ENCODE measurements around the gene NAT9. TPM values are rescaled to one million over a fixed set of nuclear protein-coding genes. Genes with fewer than 3 reads are reported as not detected.
A peak's percentile ranks its signal among the peaks of the same experiment; 100 is the strongest.

The NAT9 gene
- total RNA-seq, 1 donor from 2014 or later: 21.1 TPM

DNA sequence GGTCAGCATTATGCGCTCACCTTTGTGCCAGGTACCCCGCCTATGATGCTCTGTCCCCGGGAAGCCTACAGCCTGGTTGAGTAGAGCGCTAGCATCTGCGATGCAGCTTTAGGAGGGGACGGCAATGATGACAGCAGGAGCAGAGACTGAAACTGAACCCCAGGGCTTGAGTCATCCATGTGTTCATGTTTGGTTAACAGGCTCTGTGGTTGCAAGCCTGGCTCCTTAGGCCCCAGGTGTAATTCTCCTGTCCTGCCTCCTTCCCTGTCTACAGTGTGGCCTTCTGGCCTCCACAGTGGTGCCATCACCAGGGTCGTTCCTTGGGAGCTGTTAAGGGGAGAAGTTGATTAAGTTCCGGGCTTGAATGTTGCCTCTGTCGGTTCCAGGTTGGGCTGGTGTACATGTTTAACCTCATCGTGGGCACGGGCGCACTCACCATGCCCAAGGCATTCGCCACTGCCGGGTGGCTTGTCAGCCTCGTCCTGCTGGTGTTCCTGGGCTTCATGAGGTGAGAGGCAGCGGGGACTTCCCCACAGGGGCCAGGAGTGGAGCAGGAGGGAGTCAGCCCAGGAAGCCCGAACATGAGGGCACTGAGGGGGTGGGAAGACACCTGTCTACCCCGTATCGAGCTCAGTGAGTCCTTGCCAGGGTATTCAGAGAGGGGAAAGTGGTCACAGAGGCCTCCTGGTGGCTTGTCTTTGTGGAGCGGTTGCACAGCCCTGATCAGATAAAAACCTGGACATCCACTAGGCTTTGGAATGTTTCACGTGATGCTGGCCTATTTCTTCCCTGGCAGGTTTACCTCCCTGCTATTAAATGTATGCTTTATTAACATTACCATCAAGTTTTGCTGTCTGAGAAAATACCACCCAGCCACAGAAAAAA is 9.2 kb upstream of the NAT9 start:
- intact Hi-C loops (cut with micrococcal nuclease): no loop called here
- DNase-seq (no peak), ATAC-seq (no peak)

DNA sequence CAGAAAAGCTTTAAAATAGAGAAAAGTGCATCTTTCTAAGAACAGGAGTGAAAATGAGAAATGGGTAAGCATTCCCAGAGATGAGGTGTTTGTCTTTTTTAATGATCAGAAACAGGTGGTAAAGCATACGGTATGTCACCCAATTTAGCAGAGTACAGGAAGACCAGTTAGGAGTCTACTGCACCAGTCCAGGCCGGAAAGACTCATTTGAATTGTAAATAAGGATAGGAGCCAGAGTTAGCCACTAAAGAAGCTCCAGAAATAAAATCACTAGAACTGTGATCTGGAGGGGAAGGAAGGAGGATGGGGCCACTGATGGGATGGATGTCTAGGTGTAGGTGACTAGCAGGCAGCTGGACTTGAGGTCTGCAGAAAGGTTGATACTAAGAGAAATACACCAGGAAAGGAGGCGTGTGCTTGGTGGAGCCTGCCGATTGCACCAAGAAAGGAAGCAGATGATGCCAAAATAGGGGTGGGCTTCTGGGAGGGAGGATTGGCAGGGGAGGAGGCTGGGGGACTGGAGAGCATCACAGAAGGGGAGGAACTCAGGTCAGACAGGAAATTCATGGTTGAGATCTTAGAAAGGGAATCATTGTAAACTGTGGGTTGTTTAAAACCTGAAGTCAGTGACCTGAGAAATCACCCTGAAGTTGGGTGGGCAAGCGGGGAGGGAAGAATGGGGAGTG is 8.1 kb upstream of the NAT9 start:
- intact Hi-C loops (cut with micrococcal nuclease): no loop called here
- DNase-seq: no peak
- ATAC-seq: no peak

DNA sequence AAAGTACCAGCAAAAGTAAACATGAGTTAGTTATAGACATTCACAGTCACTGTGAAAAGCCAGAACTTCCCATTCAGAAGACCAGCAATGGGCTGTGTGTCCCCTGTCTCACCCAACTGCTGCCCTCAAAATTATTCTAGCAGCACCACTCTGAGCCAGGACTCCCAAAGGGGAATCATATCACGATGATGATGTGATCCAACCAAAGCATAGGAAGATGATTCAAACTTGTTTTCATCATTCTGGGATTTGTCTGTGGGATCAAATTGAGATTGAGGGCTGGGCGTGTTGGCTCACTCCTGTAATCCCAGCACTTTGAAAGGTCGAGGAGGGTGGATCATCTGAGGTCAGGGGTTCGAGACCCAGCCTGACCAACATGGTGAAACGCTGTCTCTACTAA is 6.4 kb upstream of the NAT9 start:
- ATAC-seq (no peak), DNase-seq (no peak)
- intact Hi-C loops (cut with micrococcal nuclease): no loop called here

DNA sequence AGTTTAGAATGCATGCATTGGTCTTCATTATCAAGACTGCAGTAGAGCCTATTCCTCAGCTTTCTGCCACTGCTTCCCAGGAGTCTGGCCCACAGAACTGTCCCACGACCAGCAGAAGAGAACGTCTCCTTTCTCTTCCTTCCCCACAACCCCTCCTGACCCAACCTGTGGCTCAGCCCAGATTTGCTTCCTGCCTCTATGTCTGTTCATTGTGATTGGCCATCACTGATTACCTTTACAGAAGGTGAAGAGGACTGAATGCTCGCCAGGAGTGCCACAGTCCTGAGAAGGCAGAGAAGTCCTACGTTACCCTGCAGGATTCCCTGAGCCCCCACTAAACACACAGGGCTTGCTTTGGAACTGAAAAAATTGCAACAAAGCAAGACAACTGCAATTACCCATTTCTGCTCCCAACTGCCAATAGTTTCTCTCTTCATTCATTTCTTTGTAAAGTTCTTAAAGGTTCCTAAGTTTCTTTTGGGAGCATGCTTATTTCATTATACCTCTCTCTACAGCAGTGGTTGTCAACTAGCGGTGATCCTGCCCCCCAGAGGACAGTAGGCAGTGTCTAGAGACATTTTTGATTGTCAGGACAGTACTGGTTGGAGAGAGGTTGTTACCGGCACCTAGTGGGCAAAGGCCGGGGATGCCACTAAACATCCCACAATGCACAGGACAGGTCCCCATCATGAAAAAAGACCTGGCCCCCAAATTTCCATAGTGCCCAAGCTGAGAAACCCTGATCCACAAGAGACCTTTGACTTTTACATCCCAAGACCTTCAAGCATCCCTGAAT is 4.5 kb upstream of the NAT9 start:
- no peak for DNase-seq

DNA sequence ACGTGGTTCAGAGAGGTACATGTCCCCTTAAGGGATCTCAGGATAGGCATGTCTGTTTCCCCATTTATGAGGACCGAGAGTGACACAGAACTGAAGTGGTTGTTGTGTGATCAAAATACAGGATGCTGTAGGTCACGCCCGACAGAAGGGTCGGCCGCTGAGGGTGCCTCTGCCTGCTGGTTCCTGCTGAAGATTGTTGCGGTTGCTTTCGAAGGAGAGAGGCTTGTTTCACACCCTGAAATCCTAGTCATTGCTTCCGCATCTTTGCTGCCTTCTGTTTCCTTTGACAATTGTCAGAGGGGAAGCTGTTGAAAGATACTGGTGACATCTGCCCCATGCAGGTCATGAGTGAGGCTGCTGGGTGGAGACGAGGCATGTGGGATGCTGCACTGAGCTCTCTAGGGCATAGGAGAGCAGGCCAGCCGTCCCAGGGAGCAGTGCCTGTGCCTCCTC is 3.8 kb upstream of the NAT9 start:
- intact Hi-C loops (cut with micrococcal nuclease): no loop called here
- ATAC-seq (peak; percentile 12), DNase-seq (peak; percentile 55)

More for the DNA sequence above, 4.5 kb upstream of the NAT9 start:
- intact Hi-C loops (cut with micrococcal nuclease): no loop called here
- ATAC-seq: no peak

DNA sequence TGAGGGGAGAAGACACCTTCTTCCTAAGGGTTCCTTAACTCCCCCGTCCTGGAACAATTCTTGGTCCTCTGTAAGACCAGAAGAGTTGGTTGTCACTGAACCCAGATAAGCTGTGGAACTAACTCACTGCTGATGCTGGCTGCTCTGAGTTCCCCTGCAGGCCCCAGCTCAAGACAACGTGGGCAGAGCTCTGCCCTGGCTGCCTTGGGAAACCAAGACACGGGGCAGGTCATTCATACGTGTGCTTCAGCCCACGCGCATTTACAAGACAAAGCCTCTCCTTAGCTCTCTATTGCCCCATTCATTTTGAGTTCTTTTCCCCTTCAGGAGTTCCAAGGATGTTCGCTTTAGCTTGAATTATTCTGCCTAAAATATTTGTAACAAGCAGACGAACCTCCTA is 3.4 kb upstream of the NAT9 start:
- no peak for DNase-seq
- intact Hi-C loops (cut with micrococcal nuclease): no loop called here

DNA sequence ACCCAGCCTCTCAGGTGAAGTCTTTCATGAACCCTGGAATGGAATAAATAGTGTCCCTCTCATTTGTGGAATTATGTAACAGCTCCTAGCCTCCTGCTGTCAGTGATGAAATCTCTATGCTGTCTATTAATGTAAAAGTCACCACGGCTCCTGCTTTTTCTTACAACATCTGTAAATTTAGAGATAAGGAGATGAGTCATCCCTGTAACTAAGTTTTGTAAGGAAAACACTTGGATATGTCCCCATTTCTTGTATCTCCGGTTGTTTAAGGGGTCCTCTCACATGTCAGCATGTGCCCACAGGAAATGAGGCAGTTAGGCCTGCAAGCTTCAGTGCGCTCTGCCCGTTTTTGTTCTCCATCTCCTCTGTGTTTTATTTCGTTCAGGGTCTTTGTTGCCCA is 2.8 kb upstream of the NAT9 start:
- intact Hi-C loops (cut with micrococcal nuclease): no loop called here

More for the DNA sequence above, 3.4 kb upstream of the NAT9 start:
- no peak for ATAC-seq

DNA sequence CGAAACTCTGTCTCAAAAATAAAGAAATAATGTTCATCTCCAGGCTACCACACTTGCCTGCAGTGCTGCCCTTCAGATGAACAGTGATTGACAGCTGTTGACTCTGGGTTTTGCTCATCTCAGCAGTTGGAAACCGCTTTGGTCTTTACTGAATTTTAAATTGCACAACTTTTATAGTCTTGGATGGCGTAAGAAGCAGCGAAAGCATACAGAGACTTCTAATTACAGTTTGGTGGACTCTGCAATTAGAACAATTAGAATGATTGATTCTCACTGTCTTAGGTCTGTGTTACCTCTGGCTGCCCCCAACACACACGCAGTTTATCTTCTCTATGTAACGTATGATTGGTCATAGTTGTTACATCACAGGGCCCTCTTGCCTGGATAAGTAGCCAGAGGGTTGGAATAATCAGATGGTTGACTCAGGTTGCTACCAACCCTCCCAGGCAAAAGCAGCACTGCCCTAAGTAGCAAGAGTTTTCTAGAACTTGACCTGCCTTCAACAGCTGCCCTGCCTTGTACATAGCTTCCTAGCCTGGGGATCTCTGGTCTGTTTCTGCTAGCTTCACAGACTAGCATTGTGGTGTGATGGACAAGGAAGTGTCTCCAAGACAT is 1.9 kb upstream of the NAT9 start:
- DNase-seq (no peak), ATAC-seq (no peak)
- intact Hi-C loops (cut with micrococcal nuclease): no loop called here

More for the DNA sequence above, 2.8 kb upstream of the NAT9 start:
- no peak for DNase-seq
- ATAC-seq: no peak

DNA sequence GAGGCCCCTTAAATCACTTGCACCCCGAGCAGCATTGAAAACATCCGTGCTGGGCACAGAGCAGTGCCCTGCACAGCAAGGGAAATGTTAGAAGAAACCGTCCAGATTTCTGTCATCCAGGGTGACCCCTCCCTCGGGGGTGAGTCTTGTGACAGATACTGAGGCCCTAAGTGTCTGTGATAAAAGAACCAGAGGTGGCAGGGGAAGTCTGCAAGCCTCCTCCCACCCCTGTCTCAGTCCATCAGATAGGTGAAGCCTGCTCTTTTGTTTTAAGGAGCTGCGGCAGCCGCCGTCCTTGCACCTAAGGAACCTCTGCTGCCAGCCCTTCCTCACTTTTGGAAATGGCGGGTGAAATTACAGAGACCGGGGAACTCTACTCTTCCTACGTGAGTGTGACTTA is 845 bp upstream of the NAT9 start:
- ATAC-seq: no peak
- DNase-seq: no peak
- intact Hi-C loops (cut with micrococcal nuclease): no loop called here

DNA sequence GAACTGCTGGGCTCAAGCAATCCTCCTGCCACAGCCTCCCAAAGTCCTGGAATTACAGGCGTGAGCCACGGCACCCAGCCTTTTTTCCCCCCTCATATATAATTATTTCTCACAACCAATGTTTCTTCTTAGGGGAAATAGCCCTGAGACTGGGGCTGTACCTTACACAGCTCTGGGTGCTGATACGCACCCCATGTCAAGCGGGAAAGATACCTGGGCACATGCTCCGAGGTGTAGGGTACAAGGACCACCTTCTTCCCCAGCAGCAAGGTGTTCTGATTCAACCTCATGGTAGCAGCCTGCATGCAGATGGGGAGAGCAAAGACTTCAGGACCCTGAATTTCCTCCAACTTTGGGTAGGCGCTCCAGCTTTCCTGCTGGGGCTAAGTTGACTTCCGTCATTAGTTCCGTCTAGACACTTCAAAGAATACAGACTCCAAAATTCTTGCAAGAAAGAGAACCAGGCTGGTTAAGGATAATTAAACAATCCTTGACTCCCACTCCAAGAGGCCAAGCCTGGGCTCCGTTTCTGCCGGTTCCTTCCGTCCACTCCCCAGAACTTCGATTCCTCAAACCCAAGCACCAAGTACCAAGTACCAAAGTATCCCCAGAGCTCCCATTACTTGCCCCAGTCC is 619 bp downstream of the NAT9 start:
- DNase-seq: no peak
- ATAC-seq: no peak
- intact Hi-C loops (cut with micrococcal nuclease): no loop called here

DNA sequence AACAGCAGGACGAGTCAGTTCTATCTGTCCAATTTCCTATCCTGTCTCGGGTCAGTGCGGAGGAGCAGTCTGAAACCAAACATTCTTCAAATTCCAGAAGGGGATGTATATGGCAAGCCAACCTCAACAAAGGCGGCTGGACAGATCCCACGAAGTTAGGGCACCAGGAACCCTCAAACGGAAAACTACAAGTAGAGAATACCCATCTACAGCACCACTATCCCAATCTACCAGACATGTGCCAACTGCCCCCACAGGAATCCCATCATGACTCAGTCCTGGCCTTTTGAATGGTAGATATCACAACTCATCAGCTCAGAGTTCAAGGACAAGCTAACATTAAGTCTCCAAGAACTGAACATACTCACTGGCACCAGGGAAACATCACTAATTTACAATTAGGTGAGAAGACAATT is 2.3 kb downstream of the NAT9 start:
- ATAC-seq (no peak), DNase-seq (no peak)
- intact Hi-C loops (cut with micrococcal nuclease): no loop called here

DNA sequence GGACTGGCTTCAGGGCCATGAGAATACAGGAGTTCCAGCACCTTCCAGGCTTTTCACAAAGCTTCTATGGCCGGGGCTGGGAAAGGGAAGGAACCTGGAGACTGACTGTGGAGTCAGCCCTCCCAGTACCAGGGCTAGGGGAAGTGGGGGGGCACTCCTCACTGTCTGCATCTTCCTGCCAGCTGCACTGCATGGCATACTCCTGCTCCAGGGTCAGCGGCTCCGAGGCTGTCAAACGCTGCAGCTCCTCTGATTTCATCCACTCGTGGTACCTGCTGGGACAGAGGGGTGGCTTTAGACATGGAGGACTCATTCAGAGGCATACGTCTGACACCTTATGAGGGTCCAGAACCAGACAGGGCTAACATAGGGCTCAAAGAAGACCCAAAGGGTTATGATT is 2.7 kb downstream of the NAT9 start:
- DNase-seq (no peak), ATAC-seq (no peak)
- intact Hi-C loops (cut with micrococcal nuclease): no loop called here

DNA sequence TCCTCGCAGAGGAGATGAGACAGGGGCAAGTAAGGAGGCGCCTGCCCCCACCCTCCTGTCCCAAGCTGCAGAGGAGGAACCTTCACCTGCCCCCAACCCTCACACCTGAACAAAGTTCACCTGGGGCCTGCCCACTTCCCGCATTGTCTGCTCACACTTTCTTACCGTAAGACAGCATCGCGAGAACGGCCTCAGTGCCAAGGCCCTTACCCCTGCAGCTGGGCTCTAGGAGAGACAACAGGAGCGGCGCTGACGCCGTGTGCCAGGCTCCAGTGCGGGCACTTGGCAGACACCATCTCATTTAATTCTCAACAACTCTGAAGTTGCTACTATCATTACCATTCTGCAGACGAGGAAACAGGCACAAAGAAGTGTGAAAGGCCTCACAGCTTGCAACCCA is 4.1 kb downstream of the NAT9 start:
- DNase-seq: no peak
- intact Hi-C loops (cut with micrococcal nuclease): no loop called here
- no peak for ATAC-seq

DNA sequence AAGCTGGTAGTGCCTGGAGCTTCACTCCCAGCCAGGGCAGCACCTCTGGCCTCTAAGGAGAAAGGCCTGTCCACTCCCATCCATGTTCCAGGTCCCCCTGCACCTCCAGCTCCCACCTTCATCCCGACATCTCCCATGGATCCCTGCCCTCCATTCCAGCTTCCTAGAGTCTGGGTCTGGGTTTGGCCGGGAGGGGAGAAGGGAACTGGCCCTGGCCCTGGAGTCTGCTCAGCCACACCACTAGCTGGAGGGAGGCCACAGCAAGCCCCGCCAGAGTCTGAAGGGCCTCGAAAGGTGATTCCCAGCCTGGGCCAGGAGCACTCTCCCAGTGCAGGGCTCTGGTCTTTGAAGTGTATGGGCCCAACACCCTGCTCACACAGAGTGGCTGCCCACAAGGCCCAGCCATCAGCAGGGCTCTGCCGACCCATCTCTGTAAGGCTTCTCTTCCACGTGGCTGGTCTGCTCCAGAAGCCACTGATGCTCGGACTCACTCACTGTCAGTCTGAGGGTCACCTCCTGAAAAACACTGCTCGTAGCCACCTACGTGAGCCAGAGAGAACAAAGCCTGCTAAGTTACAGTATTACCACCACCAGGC is 4.7 kb downstream of the NAT9 start:
- intact Hi-C loops (cut with micrococcal nuclease): no loop called here
- ATAC-seq (no peak), DNase-seq (no peak)

DNA sequence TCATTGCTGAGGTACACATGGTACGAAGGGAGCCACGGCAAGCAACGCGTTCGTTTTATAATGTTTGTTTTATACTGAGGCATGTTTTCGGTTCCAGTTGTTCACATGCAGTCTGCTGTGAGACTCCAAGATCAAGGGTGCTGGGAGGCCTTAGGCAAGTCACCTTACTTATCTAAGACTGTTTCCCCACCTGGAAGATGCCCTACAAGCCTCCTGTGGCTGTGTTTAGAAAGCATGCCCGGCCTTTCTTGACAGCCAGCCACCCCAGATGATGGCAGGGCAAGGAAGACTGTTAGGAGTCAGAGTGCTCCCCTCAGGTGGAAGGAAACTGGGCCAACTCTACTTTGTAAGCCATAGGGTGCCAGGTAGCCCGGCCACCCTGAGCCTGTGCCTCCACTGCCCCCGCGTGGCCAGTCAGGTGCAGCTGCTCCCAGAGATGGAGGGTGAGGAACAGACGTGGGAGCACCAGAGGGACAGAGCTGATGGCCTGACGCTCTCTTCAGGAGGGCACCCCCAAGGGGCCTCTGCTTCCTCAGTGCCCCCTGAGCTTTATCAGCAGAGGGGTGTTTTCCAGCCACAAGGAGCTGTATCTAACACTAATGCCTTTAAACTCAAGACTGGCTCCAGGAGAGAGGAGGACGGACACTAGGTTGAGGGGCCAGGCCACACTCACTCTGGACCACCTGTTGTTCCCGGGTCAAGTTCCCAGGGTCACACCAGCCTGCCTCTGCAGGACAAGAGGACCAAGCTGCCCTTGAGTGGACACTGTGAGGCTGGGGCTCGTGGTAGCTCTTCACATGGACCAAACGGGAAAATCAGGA is 5.4 kb downstream of the NAT9 start:
- peak; percentile 63 for ATAC-seq
- intact Hi-C loops (cut with micrococcal nuclease): no loop called here
- DNase-seq: peak; percentile 80

DNA sequence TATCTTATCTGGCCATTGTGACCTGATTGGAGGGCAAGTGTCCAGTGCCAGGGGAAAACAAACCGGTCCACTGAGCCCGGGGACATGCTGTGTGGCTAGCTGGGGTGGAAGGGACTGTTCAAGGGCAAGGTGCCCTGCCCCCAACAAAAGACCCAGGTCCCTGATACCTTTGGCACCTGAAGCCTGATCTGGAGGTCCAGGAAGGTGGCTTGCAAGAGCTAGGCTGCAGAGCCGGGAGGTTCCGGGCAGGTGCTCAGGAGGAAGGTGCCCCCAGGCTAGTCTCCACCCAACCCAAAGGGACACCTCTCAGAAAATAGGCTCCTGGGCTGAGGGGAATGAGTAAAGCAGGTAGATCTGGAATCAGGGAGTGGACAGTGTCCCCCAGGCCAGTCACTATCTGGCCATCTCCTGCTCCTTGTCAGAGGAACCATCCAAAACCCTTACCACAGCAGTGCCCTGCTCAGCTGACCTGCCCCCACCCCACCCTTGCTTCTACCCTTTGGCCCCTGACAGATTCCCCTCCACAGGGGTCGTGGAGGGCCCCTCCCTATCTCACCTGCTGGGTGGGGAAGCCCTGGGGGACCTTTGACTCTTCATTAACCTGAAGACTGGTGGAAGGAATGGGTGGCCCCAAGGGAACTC is 6.2 kb downstream of the NAT9 start:
- intact Hi-C loops (cut with micrococcal nuclease): no loop called here
- no peak for ATAC-seq
- DNase-seq: no peak

DNA sequence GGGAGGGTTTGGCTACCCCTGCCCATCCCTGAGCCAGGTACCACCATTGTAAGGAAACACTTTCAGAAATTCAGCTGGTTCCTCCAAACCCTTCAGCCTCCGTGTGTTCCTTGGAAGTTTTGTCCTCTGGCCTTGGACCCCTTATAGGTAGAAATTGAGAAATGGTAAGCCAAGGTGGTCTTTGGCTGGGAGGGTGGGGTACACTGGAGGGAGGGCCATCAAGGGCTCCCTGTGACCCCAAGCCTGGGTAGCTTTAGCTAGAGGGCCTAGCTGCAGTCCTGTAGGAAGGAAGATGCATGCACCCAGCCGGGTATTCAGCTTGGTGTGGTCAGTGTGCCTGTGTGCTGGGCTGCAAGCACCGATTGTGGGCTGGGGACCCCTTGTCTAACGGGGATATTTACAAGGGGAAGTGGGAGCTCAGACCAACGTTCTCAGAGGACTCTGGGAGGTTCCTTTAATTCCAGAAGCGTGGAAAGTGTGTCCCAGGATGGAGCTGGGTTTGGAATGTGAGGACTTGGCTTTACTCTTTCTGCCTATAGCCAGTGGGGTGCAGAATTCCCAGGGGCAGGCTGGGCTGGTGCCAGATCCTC is 6.8 kb downstream of the NAT9 start:
- no peak for ATAC-seq
- no peak for DNase-seq
- intact Hi-C loops (cut with micrococcal nuclease): no loop called here

Measured in left ventricle myocardium superior (tissue), 1 donor.